ENCODE data around the gene KCNH8.

The KCNH8 gene

GRCh38 chr3:19338769-19339168, 190.5 kb downstream of the KCNH8 start:
- no peak for ATAC-seq
- TF ChIP-seq, protein P1, sequence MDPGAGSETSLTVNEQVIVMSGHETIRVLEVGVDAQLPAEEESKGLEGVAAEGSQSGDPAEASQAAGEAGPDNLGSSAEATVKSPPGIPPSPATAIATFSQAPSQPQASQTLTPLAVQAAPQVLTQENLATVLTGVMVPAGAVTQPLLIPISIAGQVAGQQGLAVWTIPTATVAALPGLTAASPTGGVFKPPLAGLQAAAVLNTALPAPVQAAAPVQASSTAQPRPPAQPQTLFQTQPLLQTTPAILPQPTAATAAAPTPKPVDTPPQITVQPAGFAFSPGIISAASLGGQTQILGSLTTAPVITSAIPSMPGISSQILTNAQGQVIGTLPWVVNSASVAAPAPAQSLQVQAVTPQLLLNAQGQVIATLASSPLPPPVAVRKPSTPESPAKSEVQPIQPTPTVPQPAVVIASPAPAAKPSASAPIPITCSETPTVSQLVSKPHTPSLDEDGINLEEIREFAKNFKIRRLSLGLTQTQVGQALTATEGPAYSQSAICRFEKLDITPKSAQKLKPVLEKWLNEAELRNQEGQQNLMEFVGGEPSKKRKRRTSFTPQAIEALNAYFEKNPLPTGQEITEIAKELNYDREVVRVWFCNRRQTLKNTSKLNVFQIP (CRISPR knock-in tag; IDR thresholded peaks at IDR 0.05; ENCODE audit: borderline replicate concordance, low read depth), result no peak
- TF ChIP-seq ZNF70 (CRISPR knock-in tag; IDR thresholded peaks at IDR 0.05) (no peak), GLIS3 (CRISPR knock-in tag; IDR thresholded peaks at IDR 0.05) (no peak), ZNF565 (CRISPR knock-in tag; conservative IDR thresholded peaks at IDR 0.05; ENCODE audit: low read depth) (no peak), BACH2 (CRISPR knock-in tag; IDR thresholded peaks at IDR 0.05; ENCODE audit: borderline replicate concordance) (no peak), PPARA (CRISPR knock-in tag; IDR thresholded peaks at IDR 0.05; ENCODE audit: borderline replicate concordance) (no peak), OSR1 (CRISPR knock-in tag; IDR thresholded peaks at IDR 0.05) (no peak), ZFP30 (CRISPR knock-in tag; IDR thresholded peaks at IDR 0.05) (no peak), SNAI2 (CRISPR knock-in tag; IDR thresholded peaks at IDR 0.05) (no peak)

GRCh38 chr3:19342389-19342788, 194.1 kb downstream of the KCNH8 start:
- no peak for ATAC-seq
- TF ChIP-seq CREB5 (CRISPR knock-in tag; IDR thresholded peaks at IDR 0.05; ENCODE audit: low read depth) (no peak), RARB (CRISPR knock-in tag; IDR thresholded peaks at IDR 0.05) (no peak), ZNF70 (CRISPR knock-in tag; IDR thresholded peaks at IDR 0.05) (no peak)

DNA sequence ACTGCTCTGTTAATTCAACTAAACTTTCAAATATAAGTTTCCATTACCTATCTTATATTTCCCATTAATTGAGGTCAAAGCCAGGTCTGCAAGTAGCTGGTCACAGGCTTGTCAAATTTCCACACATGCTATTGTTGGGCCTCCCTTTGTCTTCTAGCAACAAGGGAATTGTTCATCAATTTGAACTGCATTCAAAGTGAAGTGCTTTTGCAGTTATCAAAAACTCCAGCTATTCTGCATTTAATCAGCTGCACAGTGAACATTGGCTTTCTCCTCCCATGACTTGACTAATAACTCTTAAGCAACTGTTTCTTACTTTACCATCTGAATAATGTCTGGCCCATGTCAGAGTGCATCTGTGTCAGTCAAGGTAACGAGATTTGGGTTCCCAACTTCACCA, 198.4 kb downstream of the KCNH8 start:
- TF ChIP-seq ARNTL (CRISPR knock-in tag; IDR thresholded peaks at IDR 0.05; ENCODE audit: borderline replicate concordance, low read depth), result no peak
- no peak for TF ChIP-seq ZNF8 (CRISPR knock-in tag; IDR thresholded peaks at IDR 0.05)
- TF ChIP-seq SNAI2 (CRISPR knock-in tag; IDR thresholded peaks at IDR 0.05), result no peak
- TF ChIP-seq CSDC2 (CRISPR knock-in tag; IDR thresholded peaks at IDR 0.05), result no peak
- no peak for TF ChIP-seq ZNF565 (CRISPR knock-in tag; conservative IDR thresholded peaks at IDR 0.05; ENCODE audit: low read depth)
- TF ChIP-seq ZNF70 (CRISPR knock-in tag; IDR thresholded peaks at IDR 0.05), result no peak
- TF ChIP-seq BACH2 (CRISPR knock-in tag; IDR thresholded peaks at IDR 0.05; ENCODE audit: borderline replicate concordance), result no peak
- no peak for TF ChIP-seq OSR1 (CRISPR knock-in tag; IDR thresholded peaks at IDR 0.05)
- TF ChIP-seq ZFP3 (CRISPR knock-in tag; IDR thresholded peaks at IDR 0.05), result no peak
- no peak for TF ChIP-seq ZC3H10 (CRISPR knock-in tag; IDR thresholded peaks at IDR 0.05)
- no peak for ATAC-seq

- no peak for ATAC-seq
Measured at GRCh38 chr3:19347671-19348070, 199.4 kb downstream of the KCNH8 start.

GRCh38 chr3:19348500-19348899, 200.2 kb downstream of the KCNH8 start:
- ATAC-seq, result no peak
- TF ChIP-seq ISL1 (CRISPR knock-in tag; IDR thresholded peaks at IDR 0.05) (no peak), CSDC2 (CRISPR knock-in tag; IDR thresholded peaks at IDR 0.05) (no peak), GLIS3 (CRISPR knock-in tag; IDR thresholded peaks at IDR 0.05) (no peak), PPARA (CRISPR knock-in tag; IDR thresholded peaks at IDR 0.05; ENCODE audit: borderline replicate concordance) (no peak), TOX (CRISPR knock-in tag; IDR thresholded peaks at IDR 0.05; ENCODE audit: borderline replicate concordance) (no peak)

More at GRCh38 chr3:19347671-19348070, 199.4 kb downstream of the KCNH8 start:
- TF ChIP-seq ZFP3 (CRISPR knock-in tag; IDR thresholded peaks at IDR 0.05) (no peak), PPARA (CRISPR knock-in tag; IDR thresholded peaks at IDR 0.05; ENCODE audit: borderline replicate concordance) (no peak), SNAI2 (CRISPR knock-in tag; IDR thresholded peaks at IDR 0.05) (no peak), ARNTL (CRISPR knock-in tag; IDR thresholded peaks at IDR 0.05; ENCODE audit: borderline replicate concordance, low read depth) (no peak), OSR1 (CRISPR knock-in tag; IDR thresholded peaks at IDR 0.05) (no peak), CSDC2 (CRISPR knock-in tag; IDR thresholded peaks at IDR 0.05) (no peak), ZNF8 (CRISPR knock-in tag; IDR thresholded peaks at IDR 0.05) (no peak), TOX (CRISPR knock-in tag; IDR thresholded peaks at IDR 0.05; ENCODE audit: borderline replicate concordance) (no peak)
- TF ChIP-seq, protein P2, sequence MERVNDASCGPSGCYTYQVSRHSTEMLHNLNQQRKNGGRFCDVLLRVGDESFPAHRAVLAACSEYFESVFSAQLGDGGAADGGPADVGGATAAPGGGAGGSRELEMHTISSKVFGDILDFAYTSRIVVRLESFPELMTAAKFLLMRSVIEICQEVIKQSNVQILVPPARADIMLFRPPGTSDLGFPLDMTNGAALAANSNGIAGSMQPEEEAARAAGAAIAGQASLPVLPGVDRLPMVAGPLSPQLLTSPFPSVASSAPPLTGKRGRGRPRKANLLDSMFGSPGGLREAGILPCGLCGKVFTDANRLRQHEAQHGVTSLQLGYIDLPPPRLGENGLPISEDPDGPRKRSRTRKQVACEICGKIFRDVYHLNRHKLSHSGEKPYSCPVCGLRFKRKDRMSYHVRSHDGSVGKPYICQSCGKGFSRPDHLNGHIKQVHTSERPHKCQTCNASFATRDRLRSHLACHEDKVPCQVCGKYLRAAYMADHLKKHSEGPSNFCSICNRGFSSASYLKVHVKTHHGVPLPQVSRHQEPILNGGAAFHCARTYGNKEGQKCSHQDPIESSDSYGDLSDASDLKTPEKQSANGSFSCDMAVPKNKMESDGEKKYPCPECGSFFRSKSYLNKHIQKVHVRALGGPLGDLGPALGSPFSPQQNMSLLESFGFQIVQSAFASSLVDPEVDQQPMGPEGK (CRISPR knock-in tag; IDR thresholded peaks at IDR 0.05; ENCODE audit: borderline replicate concordance), result no peak
- TF ChIP-seq, protein P3, sequence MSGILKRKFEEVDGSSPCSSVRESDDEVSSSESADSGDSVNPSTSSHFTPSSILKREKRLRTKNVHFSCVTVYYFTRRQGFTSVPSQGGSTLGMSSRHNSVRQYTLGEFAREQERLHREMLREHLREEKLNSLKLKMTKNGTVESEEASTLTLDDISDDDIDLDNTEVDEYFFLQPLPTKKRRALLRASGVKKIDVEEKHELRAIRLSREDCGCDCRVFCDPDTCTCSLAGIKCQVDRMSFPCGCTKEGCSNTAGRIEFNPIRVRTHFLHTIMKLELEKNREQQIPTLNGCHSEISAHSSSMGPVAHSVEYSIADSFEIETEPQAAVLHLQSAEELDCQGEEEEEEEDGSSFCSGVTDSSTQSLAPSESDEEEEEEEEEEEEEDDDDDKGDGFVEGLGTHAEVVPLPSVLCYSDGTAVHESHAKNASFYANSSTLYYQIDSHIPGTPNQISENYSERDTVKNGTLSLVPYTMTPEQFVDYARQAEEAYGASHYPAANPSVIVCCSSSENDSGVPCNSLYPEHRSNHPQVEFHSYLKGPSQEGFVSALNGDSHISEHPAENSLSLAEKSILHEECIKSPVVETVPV (CRISPR knock-in tag; IDR thresholded peaks at IDR 0.05), result no peak

All from SK-N-SH treated with all-trans-retinoic acid at 6 μM for 48 hours (cell line).